Stimulated activated CD4-positive, alpha-beta T cell treated with anti-CD3 and anti-CD28 coated beads, Interleukin-12 subunit alpha, Interleukin-12 subunit beta, amount 100 ng/mL, for 4 hours (primary cell): ENCODE results near the gene KCNN1.
"Not testable (repeated sequence)": the region's sequence is repeated elsewhere in the genome, so short reads cannot be mapped to it uniquely, and the experiment has no call there.

Source experiments
- DNase-seq: peaks from one replicate; pipeline ENCODE4 v3.0.0-alpha.2; 2020

Gene KCNN1

DNA sequence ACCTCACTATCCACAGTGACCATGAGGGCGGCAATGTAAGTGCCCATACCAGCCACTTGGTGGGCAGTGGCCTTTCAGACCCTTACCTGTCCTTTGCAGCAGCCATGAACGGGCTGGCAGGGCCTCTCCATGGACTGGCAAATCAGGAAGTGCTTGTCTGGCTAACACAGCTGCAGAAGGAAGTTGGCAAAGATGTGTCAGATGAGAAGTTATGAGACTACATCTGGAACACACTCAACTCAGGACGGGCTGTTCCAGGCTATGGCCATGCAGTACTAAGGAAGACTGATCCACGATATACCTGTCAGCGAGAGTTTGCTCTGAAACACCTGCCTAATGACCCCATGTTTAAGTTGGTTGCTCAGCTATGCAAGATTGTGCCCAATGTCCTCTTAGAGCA lies 64.5 kb downstream of the KCNN1 start:
- DNase-seq: not testable (repeated sequence)

DNA sequence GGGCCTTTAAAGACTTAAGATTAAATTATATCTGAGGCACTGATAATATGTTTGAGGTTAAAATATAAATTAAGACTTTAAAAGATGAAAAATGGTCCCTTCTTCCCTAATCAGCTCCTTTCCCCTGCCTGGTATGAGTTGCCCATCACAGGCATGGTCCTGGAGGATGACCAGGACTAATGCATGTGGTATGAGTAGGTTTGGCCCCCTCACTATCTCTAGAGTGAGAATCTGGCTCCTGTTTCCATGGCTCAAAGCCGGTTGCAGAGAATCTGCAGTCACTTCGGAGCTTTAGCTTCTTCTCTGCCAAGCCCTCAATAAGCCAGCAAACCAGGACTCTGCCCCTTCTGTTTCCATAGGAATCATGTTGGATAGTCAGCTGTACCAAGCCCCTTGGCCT lies 65.2 kb downstream of the KCNN1 start:
- DNase-seq: not testable (repeated sequence)

DNA sequence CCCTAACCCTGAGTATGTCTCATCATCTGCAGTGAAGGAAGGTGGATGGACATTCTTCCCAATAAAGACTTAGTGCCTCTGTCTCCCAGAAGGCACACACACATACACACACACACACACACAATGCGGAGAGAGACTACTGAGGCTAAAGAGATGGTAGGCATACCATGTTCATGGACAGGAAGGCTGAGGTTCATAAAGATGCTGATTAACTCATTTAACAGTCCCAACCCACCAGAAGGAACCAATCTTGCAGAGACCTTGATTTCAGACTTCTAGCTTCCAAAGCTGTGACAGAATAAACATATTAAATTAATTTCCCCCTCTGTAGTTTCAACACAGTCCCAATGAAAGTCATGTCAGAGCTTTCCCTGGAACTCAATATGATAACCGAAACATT lies 74.1 kb downstream of the KCNN1 start:
- DNase-seq: no peak

DNA sequence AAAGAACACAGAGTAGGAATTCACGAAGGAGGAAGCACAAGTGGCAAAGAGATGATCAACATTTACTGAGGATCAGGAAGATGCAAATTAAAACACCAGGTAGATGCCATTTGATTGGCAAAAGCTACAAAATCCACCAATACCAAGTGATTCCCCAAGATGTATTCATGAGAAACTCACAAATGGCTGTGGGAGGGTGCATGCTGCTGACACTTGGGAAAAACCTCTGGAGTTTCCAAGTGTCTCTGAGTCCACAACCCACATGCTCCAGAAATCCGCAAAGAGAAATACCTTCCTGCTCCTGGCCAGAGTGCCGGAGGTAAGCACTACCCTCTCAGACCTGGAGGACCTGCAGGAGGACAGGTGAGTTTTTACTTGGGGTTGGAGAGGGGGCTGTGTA lies 76.8 kb downstream of the KCNN1 start:
- no peak for DNase-seq

- peak; percentile 77 for DNase-seq
Observed at GRCh38 chr19:18044825-18045304, 78.0 kb downstream of the KCNN1 start.

- DNase-seq: no peak
Observed at GRCh38 chr19:18045307-18046050, 78.6 kb downstream of the KCNN1 start.

- no peak for DNase-seq
Observed at GRCh38 chr19:18046059-18046718, 79.3 kb downstream of the KCNN1 start.

GRCh38 chr19:18049385-18049784 lies 82.5 kb downstream of the KCNN1 start:
- DNase-seq: no peak
